ENCODE measurements around the gene MXRA8. TPM values are rescaled to one million over a fixed set of nuclear protein-coding genes. Genes with fewer than 3 reads are reported as not detected.
A peak's percentile ranks its signal among the peaks of the same experiment; 100 is the strongest.

MXRA8 gene
- total and polyA plus RNA-seq, 9 of the 15 experiments (the other 6 are each of a cell fraction or from before 2014, with no cell fraction given), result 0.66 to 11.3 (median 6.3) TPM

- TF ChIP-seq CHD7 (IDR thresholded peaks at IDR 0.05; ENCODE audit: low read depth, low read length) (no peak), LCOR (CRISPR knock-in tag; IDR thresholded peaks at IDR 0.05) (no peak), TBP (optimal IDR thresholded peaks at IDR 0.05; ENCODE audit: low read depth, low read length) (peak; percentile 20), RBFOX2 (IDR thresholded peaks at IDR 0.05; ENCODE audit: low read depth, low read length) (peak; percentile 46), HDAC2 (IDR thresholded peaks at IDR 0.05) (no peak), POLR2G (IDR thresholded peaks at IDR 0.05; ENCODE audit: low read depth, low read length) (0 out of 2 replicates have a peak, but pooled peaks have one; percentile 12), NONO (IDR thresholded peaks at IDR 0.05; ENCODE audit: low read depth in 2 of 2, low read length in 1 of 2) (no peak), SNIP1 (IDR thresholded peaks at IDR 0.05; ENCODE audit: low read depth) (0 out of 2 replicates have a peak, but pooled peaks have one; percentile 29), XRCC4 (IDR thresholded peaks at IDR 0.05; ENCODE audit: extremely low read depth, insufficient read depth, insufficient read length) (no peak), NCOA4 (IDR thresholded peaks at IDR 0.05; ENCODE audit: partially characterized antibody) (no peak), SAP30 (IDR thresholded peaks at IDR 0.05; ENCODE audit: borderline replicate concordance, insufficient read depth, low read depth, low read length, poor library complexity, severe bottlenecking) (no peak), HDAC1 (IDR thresholded peaks at IDR 0.05) (peak in 1 of 2 experiments; percentile 41; a peak in 1 of 4 replicates), CTCFL (IDR thresholded peaks at IDR 0.05; ENCODE audit: borderline replicate concordance, insufficient read depth, low read depth, low read length, poor library complexity, severe bottlenecking) (peak; percentile 43), ARID1B (IDR thresholded peaks at IDR 0.05) (peak; percentile 55)
Measured at GRCh38 chr1:1344655-1345361, 13.5 kb downstream of the MXRA8 start (continued).
